SH-SY5Y (cell line): ENCODE measurements around the gene ARHGAP45.

Experiments
- GATA2 ChIP-seq: IDR thresholded peaks from 2 replicates; pipeline ENCODE4 v1.6.1; 2011; ENCODE audit warnings: mild to moderate bottlenecking, low read depth, low read length
- GATA3 ChIP-seq: IDR thresholded peaks from 2 replicates; pipeline ENCODE4 v1.6.1; 2011; ENCODE audit warnings: low read depth, mild to moderate bottlenecking, low read length, moderate library complexity

- TF ChIP-seq GATA3 (no peak), GATA2 (no peak)
These were observed 27.1 kb upstream of the ARHGAP45 start, which contains the start of gene ABCA7 for GRCh38 chr19:1039646-1040475.
